Measurements from ENCODE around the gene SLC29A3.

Gene SLC29A3

GRCh38 chr10:71363936-71364335 lies 44.9 kb downstream of the SLC29A3 start:
- Histone ChIP-seq H2BK5ac (ENCODE audit: low read length) (no peak overlapping the region), H3K4me1 (ENCODE audit: control insufficient read depth, low read depth, low read length) (no peaks in the 10 kb centered on the region), H4K8ac (ENCODE audit: low read depth, low read length) (no peak overlapping the region), H3K4ac (ENCODE audit: low read depth, low read length) (no peak overlapping the region), H3K27ac (ENCODE audit: low read depth, low read length) (no peak overlapping the region), H3K79me1 (ENCODE audit: low read length) (no peaks in the 10 kb centered on the region), H3K9ac (ENCODE audit: low read length) (no peak overlapping the region), H2BK120ac (ENCODE audit: low read depth, low read length) (no peak overlapping the region), H4K5ac (ENCODE audit: low read length) (no peak overlapping the region), H3K18ac (ENCODE audit: low read length) (no peak overlapping the region), H3K4me3 (ENCODE audit: low read length) (no peak overlapping the region), H2BK15ac (replicated peaks; ENCODE audit: low read depth) (no peak overlapping the region), H3K23ac (ENCODE audit: low read length) (no peak overlapping the region), H3K27me3 (ENCODE audit: insufficient read depth, low read length, poor library complexity) (no peaks in the 10 kb centered on the region), H3K56ac (ENCODE audit: low read length) (no peak overlapping the region), H3K4me2 (ENCODE audit: low read length) (no peak overlapping the region), H3K79me2 (ENCODE audit: control insufficient read depth, insufficient read depth, low read length) (no peaks in the 10 kb centered on the region), H3K36me3 (ENCODE audit: control insufficient read depth, insufficient read depth, low read length) (no peaks in the 10 kb centered on the region), H2AK5ac (ENCODE audit: low read length) (no peak overlapping the region)
- DNase-seq = no peak

GRCh38 chr10:71365366-71365765 lies 46.3 kb downstream of the SLC29A3 start:
- H2BK120ac ChIP-seq (ENCODE audit: low read depth, low read length) = no peak overlapping the region
- no peaks in the 10 kb centered on the region for H3K4me1 ChIP-seq (ENCODE audit: control insufficient read depth, low read depth, low read length)
- no peak overlapping the region for H3K9ac ChIP-seq (ENCODE audit: low read length)
- H3K79me1 ChIP-seq (ENCODE audit: low read length) = no peaks in the 10 kb centered on the region
- no peak overlapping the region for H4K5ac ChIP-seq (ENCODE audit: low read length)
- H3K56ac ChIP-seq (ENCODE audit: low read length) = no peak overlapping the region
- no peak overlapping the region for H2AK5ac ChIP-seq (ENCODE audit: low read length)
- no peak overlapping the region for H3K4me3 ChIP-seq (ENCODE audit: low read length)
- no peaks in the 10 kb centered on the region for H3K36me3 ChIP-seq (ENCODE audit: control insufficient read depth, insufficient read depth, low read length)
- no peak overlapping the region for H4K8ac ChIP-seq (ENCODE audit: low read depth, low read length)
- no peaks in the 10 kb centered on the region for H3K27me3 ChIP-seq (ENCODE audit: insufficient read depth, low read length, poor library complexity)
- H3K79me2 ChIP-seq (ENCODE audit: control insufficient read depth, insufficient read depth, low read length) = no peaks in the 10 kb centered on the region
- no peak overlapping the region for H3K27ac ChIP-seq (ENCODE audit: low read depth, low read length)
- H3K23ac ChIP-seq (ENCODE audit: low read length) = no peak overlapping the region
- no peak overlapping the region for H2BK5ac ChIP-seq (ENCODE audit: low read length)
- no peak overlapping the region for H2BK15ac ChIP-seq (replicated peaks; ENCODE audit: low read depth)
- no peak overlapping the region for H3K4me2 ChIP-seq (ENCODE audit: low read length)
- no CpG with 5 or more reads among the region's 6 CpGs for WGBS (ENCODE audit: extremely low coverage, insufficient coverage, low lambda C conversion rate)
- no peak for DNase-seq
- H3K18ac ChIP-seq (ENCODE audit: low read length) = no peak overlapping the region
- H3K4ac ChIP-seq (ENCODE audit: low read depth, low read length) = no peak overlapping the region

GRCh38 chr10:71366690-71367089 lies 47.6 kb downstream of the SLC29A3 start:
- no peaks in the 10 kb centered on the region for H3K27me3 ChIP-seq (ENCODE audit: insufficient read depth, low read length, poor library complexity)
- no CpG with 5 or more reads among the region's 8 CpGs for WGBS (ENCODE audit: extremely low coverage, insufficient coverage, low lambda C conversion rate)

GRCh38 chr10:71367271-71367670 lies 48.2 kb downstream of the SLC29A3 start:
- Histone ChIP-seq H2BK15ac (replicated peaks; ENCODE audit: low read depth) (no peak overlapping the region), H3K4me2 (ENCODE audit: low read length) (no peak overlapping the region), H3K56ac (ENCODE audit: low read length) (no peak overlapping the region), H3K23ac (ENCODE audit: low read length) (no peak overlapping the region), H3K4me1 (ENCODE audit: control insufficient read depth, low read depth, low read length) (no peaks in the 10 kb centered on the region), H3K18ac (ENCODE audit: low read length) (no peak overlapping the region), H3K36me3 (ENCODE audit: control insufficient read depth, insufficient read depth, low read length) (no peaks in the 10 kb centered on the region), H2AK5ac (ENCODE audit: low read length) (no peak overlapping the region), H3K4ac (ENCODE audit: low read depth, low read length) (no peak overlapping the region), H3K4me3 (ENCODE audit: low read length) (no peak overlapping the region), H3K9ac (ENCODE audit: low read length) (no peak overlapping the region), H2BK5ac (ENCODE audit: low read length) (no peak overlapping the region), H2BK120ac (ENCODE audit: low read depth, low read length) (no peak overlapping the region), H3K79me1 (ENCODE audit: low read length) (no peaks in the 10 kb centered on the region), H4K8ac (ENCODE audit: low read depth, low read length) (no peak overlapping the region), H3K27ac (ENCODE audit: low read depth, low read length) (no peak overlapping the region), H3K27me3 (ENCODE audit: insufficient read depth, low read length, poor library complexity) (no peaks in the 10 kb centered on the region), H4K5ac (ENCODE audit: low read length) (no peak overlapping the region), H3K79me2 (ENCODE audit: control insufficient read depth, insufficient read depth, low read length) (no peaks in the 10 kb centered on the region)
- no CpG with 5 or more reads among the region's 2 CpGs for WGBS (ENCODE audit: extremely low coverage, insufficient coverage, low lambda C conversion rate)
- DNase-seq = no peak

More at GRCh38 chr10:71366690-71367089, 47.6 kb downstream of the SLC29A3 start:
- Histone ChIP-seq H3K4me3 (ENCODE audit: low read length) (no peak overlapping the region), H3K23ac (ENCODE audit: low read length) (no peak overlapping the region), H3K4me2 (ENCODE audit: low read length) (no peak overlapping the region), H2AK5ac (ENCODE audit: low read length) (no peak overlapping the region), H2BK5ac (ENCODE audit: low read length) (no peak overlapping the region), H3K4me1 (ENCODE audit: control insufficient read depth, low read depth, low read length) (no peaks in the 10 kb centered on the region), H4K5ac (ENCODE audit: low read length) (no peak overlapping the region), H2BK15ac (replicated peaks; ENCODE audit: low read depth) (no peak overlapping the region), H4K8ac (ENCODE audit: low read depth, low read length) (no peak overlapping the region), H3K56ac (ENCODE audit: low read length) (no peak overlapping the region), H3K27ac (ENCODE audit: low read depth, low read length) (no peak overlapping the region), H3K4ac (ENCODE audit: low read depth, low read length) (no peak overlapping the region), H3K18ac (ENCODE audit: low read length) (no peak overlapping the region), H3K9ac (ENCODE audit: low read length) (no peak overlapping the region), H2BK120ac (ENCODE audit: low read depth, low read length) (no peak overlapping the region), H3K79me1 (ENCODE audit: low read length) (no peaks in the 10 kb centered on the region), H3K36me3 (ENCODE audit: control insufficient read depth, insufficient read depth, low read length) (no peaks in the 10 kb centered on the region), H3K79me2 (ENCODE audit: control insufficient read depth, insufficient read depth, low read length) (no peaks in the 10 kb centered on the region)
- DNase-seq = no peak

- Histone ChIP-seq H3K36me3 (ENCODE audit: control insufficient read depth, insufficient read depth, low read length) (no peaks in the 10 kb centered on the region), H3K79me1 (ENCODE audit: low read length) (no peaks in the 10 kb centered on the region), H3K27me3 (ENCODE audit: insufficient read depth, low read length, poor library complexity) (no peaks in the 10 kb centered on the region), H3K9ac (ENCODE audit: low read length) (no peak overlapping the region), H4K8ac (ENCODE audit: low read depth, low read length) (no peak overlapping the region), H3K79me2 (ENCODE audit: control insufficient read depth, insufficient read depth, low read length) (no peaks in the 10 kb centered on the region), H2BK120ac (ENCODE audit: low read depth, low read length) (no peak overlapping the region), H3K4me2 (ENCODE audit: low read length) (no peak overlapping the region), H3K4me3 (ENCODE audit: low read length) (no peak overlapping the region), H3K27ac (ENCODE audit: low read depth, low read length) (no peak overlapping the region), H4K5ac (ENCODE audit: low read length) (no peak overlapping the region), H2BK5ac (ENCODE audit: low read length) (no peak overlapping the region), H3K18ac (ENCODE audit: low read length) (no peak overlapping the region), H3K56ac (ENCODE audit: low read length) (no peak overlapping the region), H3K4me1 (ENCODE audit: control insufficient read depth, low read depth, low read length) (peaks cover 2% of the 10 kb centered on the region), H2BK15ac (replicated peaks; ENCODE audit: low read depth) (no peak overlapping the region), H3K23ac (ENCODE audit: low read length) (no peak overlapping the region), H3K4ac (ENCODE audit: low read depth, low read length) (no peak overlapping the region), H2AK5ac (ENCODE audit: low read length) (no peak overlapping the region)
- WGBS (ENCODE audit: extremely low coverage, insufficient coverage, low lambda C conversion rate) = no CpG with 5 or more reads among the region's 1 CpG
- DNase-seq = no peak
These were observed 49.1 kb downstream of the SLC29A3 start for GRCh38 chr10:71368176-71368575.

GRCh38 chr10:71368643-71369042 lies 49.6 kb downstream of the SLC29A3 start:
- no peaks in the 10 kb centered on the region for H3K79me1 ChIP-seq (ENCODE audit: low read length)
- no peak overlapping the region for H2BK5ac ChIP-seq (ENCODE audit: low read length)
- H3K27me3 ChIP-seq (ENCODE audit: insufficient read depth, low read length, poor library complexity) = no peaks in the 10 kb centered on the region
- H2BK120ac ChIP-seq (ENCODE audit: low read depth, low read length) = no peak overlapping the region
- no peak overlapping the region for H3K4me2 ChIP-seq (ENCODE audit: low read length)
- H3K4ac ChIP-seq (ENCODE audit: low read depth, low read length) = no peak overlapping the region
- no peak overlapping the region for H2BK15ac ChIP-seq (replicated peaks; ENCODE audit: low read depth)
- no peak overlapping the region for H3K27ac ChIP-seq (ENCODE audit: low read depth, low read length)
- H4K8ac ChIP-seq (ENCODE audit: low read depth, low read length) = no peak overlapping the region
- peaks cover 3% of the 10 kb centered on the region for H3K4me1 ChIP-seq (ENCODE audit: control insufficient read depth, low read depth, low read length)
- H3K56ac ChIP-seq (ENCODE audit: low read length) = no peak overlapping the region
- WGBS (ENCODE audit: extremely low coverage, insufficient coverage, low lambda C conversion rate) = no CpG with 5 or more reads among the region's 2 CpGs
- no peak overlapping the region for H3K4me3 ChIP-seq (ENCODE audit: low read length)
- H3K18ac ChIP-seq (ENCODE audit: low read length) = no peak overlapping the region
- no peak overlapping the region for H3K23ac ChIP-seq (ENCODE audit: low read length)
- H3K9ac ChIP-seq (ENCODE audit: low read length) = no peak overlapping the region
- no peaks in the 10 kb centered on the region for H3K36me3 ChIP-seq (ENCODE audit: control insufficient read depth, insufficient read depth, low read length)
- no peaks in the 10 kb centered on the region for H3K79me2 ChIP-seq (ENCODE audit: control insufficient read depth, insufficient read depth, low read length)
- H4K5ac ChIP-seq (ENCODE audit: low read length) = no peak overlapping the region
- DNase-seq = no peak
- H2AK5ac ChIP-seq (ENCODE audit: low read length) = no peak overlapping the region

All from mesendoderm (in vitro differentiated cells).